Kidney epithelial cell (primary cell): ENCODE measurements around the gene BMPR1B. TPM values are rescaled to one million over a fixed set of nuclear protein-coding genes. Genes with fewer than 3 reads are reported as not detected.
A peak's percentile ranks its signal among the peaks of the same experiment; 100 is the strongest.

ENCODE experiments used
- DNase-seq: peaks from one replicate; pipeline ENCODE4 v3.0.0-alpha.2; 2010; ENCODE audit warnings: low read depth
- H3K27me3 ChIP-seq: 2 replicates; pipeline ENCODE4 v1.6.0; 2011; ENCODE audit warnings: low read length; ENCODE audit not compliant: control insufficient read depth, insufficient read depth
- H3K36me3 ChIP-seq: 2 replicates; pipeline ENCODE4 v1.5.1; 2011; ENCODE audit warnings: low read length; ENCODE audit not compliant: control insufficient read depth, insufficient read depth
- H3K4me3 ChIP-seq: 2 replicates; pipeline ENCODE4 v1.5.1; 2011; ENCODE audit warnings: low read depth, mild to moderate bottlenecking, control low read depth, low read length
- CTCF ChIP-seq: IDR thresholded peaks from 2 replicates; pipeline ENCODE4 v1.5.1; 2011; ENCODE audit warnings: mild to moderate bottlenecking, moderate library complexity, low read length, control low read depth, inconsistent platforms; ENCODE audit not compliant: insufficient read depth, poor library complexity, severe bottlenecking
- total RNA-seq: library from RNA; depleted of rRNA; stranded (reverse); fragments of >200 nt; gene quantifications from 2 replicates; pipeline ENCODE4 v1.2.3, GENCODE V29; 2015

BMPR1B gene
- total RNA-seq, 1 donor from 2014 or later, result 9.2 TPM

- Histone ChIP-seq H3K27me3 (no peaks in the 10 kb centered on the region), H3K4me3 (peak overlapping the region; percentile 76), H3K36me3 (no peaks in the 10 kb centered on the region)
- no peak for TF ChIP-seq CTCF
- DNase-seq, result no peak
Observed at GRCh38 chr4:94758141-94758699, 465 bp downstream of the BMPR1B start.

- Histone ChIP-seq H3K36me3 (no peaks in the 10 kb centered on the region), H3K4me3 (peak overlapping the region; percentile 76), H3K27me3 (no peaks in the 10 kb centered on the region)
- TF ChIP-seq CTCF, result no peak
- no peak for DNase-seq
Observed at GRCh38 chr4:94758700-94759399, 1.1 kb downstream of the BMPR1B start.

GRCh38 chr4:94759767-94760211, 2.0 kb downstream of the BMPR1B start:
- no peaks in the 10 kb centered on the region for H3K27me3 ChIP-seq
- TF ChIP-seq CTCF, result no peak
- no peak overlapping the region for H3K4me3 ChIP-seq
- H3K36me3 ChIP-seq, result no peaks in the 10 kb centered on the region
- DNase-seq, result no peak

- no peaks in the 10 kb centered on the region for H3K27me3 ChIP-seq
- no peak for DNase-seq
- TF ChIP-seq CTCF, result no peak
Observed at GRCh38 chr4:94762326-94762725, 4.6 kb downstream of the BMPR1B start.

GRCh38 chr4:94763005-94763404, 5.2 kb downstream of the BMPR1B start:
- H3K27me3 ChIP-seq, result no peaks in the 10 kb centered on the region
- H3K4me3 ChIP-seq, result no peak overlapping the region
- TF ChIP-seq CTCF, result no peak
- DNase-seq, result no peak
- no peaks in the 10 kb centered on the region for H3K36me3 ChIP-seq

More at GRCh38 chr4:94762326-94762725, 4.6 kb downstream of the BMPR1B start:
- H3K4me3 ChIP-seq, result no peak overlapping the region
- no peaks in the 10 kb centered on the region for H3K36me3 ChIP-seq
